ENCODE measurements around the gene AMER3.

Gene AMER3

GRCh38 chr2:130785466-130786055 lies 30.2 kb downstream of the AMER3 start:
- TF ChIP-seq CTCF (conservative IDR thresholded peaks at IDR 0.05; ENCODE audit: low read depth, low read length), result no peak
- DNase-seq (ENCODE audit: low read depth), result no peak
- no peak overlapping the region for H3K4me3 ChIP-seq (ENCODE audit: low read depth, low read length)

- no peak for TF ChIP-seq CTCF (conservative IDR thresholded peaks at IDR 0.05; ENCODE audit: low read depth, low read length)
- DNase-seq (ENCODE audit: low read depth), result no peak
- H3K4me3 ChIP-seq (ENCODE audit: low read depth, low read length), result no peak overlapping the region
These were observed 30.7 kb downstream of the AMER3 start for GRCh38 chr2:130786076-130786475.

- no peak for DNase-seq (ENCODE audit: low read depth)
- no peak for TF ChIP-seq CTCF (conservative IDR thresholded peaks at IDR 0.05; ENCODE audit: low read depth, low read length)
- H3K4me3 ChIP-seq (ENCODE audit: low read depth, low read length), result no peak overlapping the region
These were observed 32.5 kb downstream of the AMER3 start for GRCh38 chr2:130787841-130788240.

GRCh38 chr2:130790312-130790711 lies 35.0 kb downstream of the AMER3 start:
- no peak for DNase-seq (ENCODE audit: low read depth)
- no peak for TF ChIP-seq CTCF (conservative IDR thresholded peaks at IDR 0.05; ENCODE audit: low read depth, low read length)
- H3K4me3 ChIP-seq (ENCODE audit: low read depth, low read length), result no peak overlapping the region

- H3K4me3 ChIP-seq (ENCODE audit: low read depth, low read length), result no peak overlapping the region
- no peak for TF ChIP-seq CTCF (conservative IDR thresholded peaks at IDR 0.05; ENCODE audit: low read depth, low read length)
- DNase-seq (ENCODE audit: low read depth), result no peak
These were observed 35.7 kb downstream of the AMER3 start for GRCh38 chr2:130790804-130791616.

- no peak for DNase-seq (ENCODE audit: low read depth)
- H3K4me3 ChIP-seq (ENCODE audit: low read depth, low read length), result no peak overlapping the region
- TF ChIP-seq CTCF (conservative IDR thresholded peaks at IDR 0.05; ENCODE audit: low read depth, low read length), result no peak
These were observed 36.2 kb downstream of the AMER3 start for GRCh38 chr2:130791617-130791939.

GRCh38 chr2:130795431-130795830 lies 40.1 kb downstream of the AMER3 start:
- no peak for DNase-seq (ENCODE audit: low read depth)
- no peak overlapping the region for H3K4me3 ChIP-seq (ENCODE audit: low read depth, low read length)
- TF ChIP-seq CTCF (conservative IDR thresholded peaks at IDR 0.05; ENCODE audit: low read depth, low read length), result no peak

Measured in choroid plexus epithelial cell (primary cell).